Activated B cell treated with CpG ODN at 0.5 μM for 24 hours (primary cell): Measurements from ENCODE around the gene ROR2. TPM values are rescaled to one million over a fixed set of nuclear protein-coding genes. Genes with fewer than 3 reads are reported as not detected.

Experiments used
- ATAC-seq: fragments of 200-7000 bp; cut with Tn5 transposase; one replicate; pipeline ENCODE4 v1.10.0; 2021; ENCODE audit warnings: low read depth, mild to moderate bottlenecking, moderate library complexity
- CTCF ChIA-PET: fragments of 350-600 bp; sonication (Branson Sonifier 250); formaldehyde crosslinking; loops from one replicate; lab custom pipeline; 2021; ENCODE audit warnings: antibody characterized with exemption; lab: Charles Lee
- POLR2A ChIA-PET: fragments of 350-600 bp; sonication (Branson Sonifier 250); formaldehyde crosslinking; loops from one replicate; lab custom pipeline; 2021; ENCODE audit warnings: antibody characterized with exemption; lab: Charles Lee
- DNase-seq: peaks from one replicate; pipeline ENCODE4 v3.0.0; 2022
- H3K27ac Mint-ChIP-seq: one replicate; pipeline ENCODE4 v1.8.0; 2020; ENCODE audit warnings: mixed read lengths
- H3K27me3 Mint-ChIP-seq: one replicate; pipeline ENCODE4 v1.8.0; 2021; ENCODE audit warnings: mixed read lengths
- H3K36me3 Mint-ChIP-seq: one replicate; pipeline ENCODE4 v1.8.0; 2021; ENCODE audit warnings: low read depth, mixed read lengths
- H3K4me1 Mint-ChIP-seq: one replicate; pipeline ENCODE4 v1.8.0; 2021; ENCODE audit warnings: mixed read lengths
- H3K4me3 Mint-ChIP-seq: one replicate; pipeline ENCODE4 v1.8.0; 2020; ENCODE audit warnings: mild to moderate bottlenecking, mixed read lengths
- H3K9me3 Mint-ChIP-seq: one replicate; pipeline ENCODE4 v1.8.0; 2020; ENCODE audit warnings: mixed read lengths
- intact Hi-C: fragments of 100-400 bp; cut with micrococcal nuclease; formaldehyde crosslinking; loops from one replicate; pipeline ENCODE4 v1.15.1; 2024
- total RNA-seq: library from RNA; stranded (reverse); gene quantifications from 2 replicates; pipeline ENCODE4 v1.2.3, GENCODE V29; 2022
- TF ChIP-seq, protein P1 (sequence below): fragments of 200-600 bp; IDR thresholded peaks from one replicate; pipeline ENCODE4 v1.8.0; 2022; ENCODE audit warnings: antibody characterized with exemption, mild to moderate bottlenecking

ROR2 gene
- total RNA-seq, 1 donor from 2014 or later, result not detected

DNA sequence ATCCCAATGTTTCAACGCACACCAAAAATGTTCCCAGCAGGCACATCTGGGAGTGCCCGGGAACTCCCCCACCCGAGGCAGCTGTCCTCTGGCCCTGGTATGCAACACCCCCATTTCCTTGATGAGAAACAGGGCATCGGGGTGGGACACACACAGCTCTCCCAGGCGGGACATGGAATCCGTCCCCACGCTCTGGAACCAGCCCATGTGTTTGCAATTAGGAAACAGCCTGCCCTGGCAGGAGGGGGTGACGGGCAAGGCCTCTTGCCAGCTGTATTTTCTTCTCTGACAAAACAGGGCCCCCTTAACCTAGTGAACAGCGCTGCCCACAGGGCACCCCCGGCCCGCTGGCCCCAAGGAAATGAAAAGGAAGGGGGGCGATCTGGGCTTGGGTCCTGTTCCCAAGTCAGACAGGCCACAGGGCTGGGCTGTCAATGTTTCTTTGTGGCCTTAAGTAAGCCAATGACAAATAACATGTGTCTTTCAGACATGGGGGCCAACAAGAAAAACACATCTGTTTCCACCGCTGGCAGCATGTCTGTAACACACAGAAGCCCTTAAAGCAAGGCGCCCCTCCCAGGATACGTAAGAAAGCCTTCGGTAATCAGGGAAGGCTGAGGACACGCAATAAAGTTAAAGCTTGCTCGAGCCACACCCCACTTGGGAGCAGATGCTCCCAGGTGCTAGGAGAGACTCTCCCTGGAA lies 125.3 kb downstream of the ROR2 start:
- Mint-ChIP-seq H3K27me3 (peaks cover 7% of the 10 kb centered on the region), H3K9me3 (no peaks in the 10 kb centered on the region), H3K36me3 (no peaks in the 10 kb centered on the region), H3K27ac (no peak overlapping the region), H3K4me3 (no peak overlapping the region), H3K4me1 (no peaks in the 10 kb centered on the region)
- ChIA-PET CTCF (no interaction called here), POLR2A (no interaction called here)
- no peak for DNase-seq
- no peak for ATAC-seq
- intact Hi-C loops, result no loop called here
- TF ChIP-seq, protein P1, sequence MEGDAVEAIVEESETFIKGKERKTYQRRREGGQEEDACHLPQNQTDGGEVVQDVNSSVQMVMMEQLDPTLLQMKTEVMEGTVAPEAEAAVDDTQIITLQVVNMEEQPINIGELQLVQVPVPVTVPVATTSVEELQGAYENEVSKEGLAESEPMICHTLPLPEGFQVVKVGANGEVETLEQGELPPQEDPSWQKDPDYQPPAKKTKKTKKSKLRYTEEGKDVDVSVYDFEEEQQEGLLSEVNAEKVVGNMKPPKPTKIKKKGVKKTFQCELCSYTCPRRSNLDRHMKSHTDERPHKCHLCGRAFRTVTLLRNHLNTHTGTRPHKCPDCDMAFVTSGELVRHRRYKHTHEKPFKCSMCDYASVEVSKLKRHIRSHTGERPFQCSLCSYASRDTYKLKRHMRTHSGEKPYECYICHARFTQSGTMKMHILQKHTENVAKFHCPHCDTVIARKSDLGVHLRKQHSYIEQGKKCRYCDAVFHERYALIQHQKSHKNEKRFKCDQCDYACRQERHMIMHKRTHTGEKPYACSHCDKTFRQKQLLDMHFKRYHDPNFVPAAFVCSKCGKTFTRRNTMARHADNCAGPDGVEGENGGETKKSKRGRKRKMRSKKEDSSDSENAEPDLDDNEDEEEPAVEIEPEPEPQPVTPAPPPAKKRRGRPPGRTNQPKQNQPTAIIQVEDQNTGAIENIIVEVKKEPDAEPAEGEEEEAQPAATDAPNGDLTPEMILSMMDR, result no peak

DNA sequence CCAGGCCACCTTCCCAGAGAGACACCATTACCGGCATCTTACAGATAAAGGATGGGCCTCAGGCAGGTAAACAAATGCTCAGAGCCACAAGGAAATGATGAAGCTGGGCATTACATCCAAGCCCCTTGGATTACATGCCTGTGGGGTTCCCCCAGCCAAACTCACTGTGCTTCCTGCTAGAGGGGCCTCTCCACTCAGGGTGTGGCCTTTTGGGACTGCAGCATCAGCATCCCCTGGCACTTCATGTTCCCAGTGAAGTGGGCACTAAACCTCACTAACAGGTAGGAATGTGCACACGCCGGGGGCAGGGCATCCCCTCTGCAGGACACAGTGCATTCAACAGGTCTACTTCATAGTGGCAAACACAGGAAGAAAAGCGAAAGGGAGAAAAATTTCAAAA lies 125.9 kb downstream of the ROR2 start:
- Mint-ChIP-seq H3K36me3 (no peaks in the 10 kb centered on the region), H3K4me3 (no peak overlapping the region), H3K9me3 (no peaks in the 10 kb centered on the region), H3K4me1 (no peaks in the 10 kb centered on the region), H3K27ac (no peak overlapping the region), H3K27me3 (peaks cover 7% of the 10 kb centered on the region)
- no peak for DNase-seq
- ATAC-seq, result no peak
- TF ChIP-seq, protein P1, result no peak
- intact Hi-C loops, result no loop called here
- POLR2A ChIA-PET, result no interaction called here
- CTCF ChIA-PET, result no interaction called here

DNA sequence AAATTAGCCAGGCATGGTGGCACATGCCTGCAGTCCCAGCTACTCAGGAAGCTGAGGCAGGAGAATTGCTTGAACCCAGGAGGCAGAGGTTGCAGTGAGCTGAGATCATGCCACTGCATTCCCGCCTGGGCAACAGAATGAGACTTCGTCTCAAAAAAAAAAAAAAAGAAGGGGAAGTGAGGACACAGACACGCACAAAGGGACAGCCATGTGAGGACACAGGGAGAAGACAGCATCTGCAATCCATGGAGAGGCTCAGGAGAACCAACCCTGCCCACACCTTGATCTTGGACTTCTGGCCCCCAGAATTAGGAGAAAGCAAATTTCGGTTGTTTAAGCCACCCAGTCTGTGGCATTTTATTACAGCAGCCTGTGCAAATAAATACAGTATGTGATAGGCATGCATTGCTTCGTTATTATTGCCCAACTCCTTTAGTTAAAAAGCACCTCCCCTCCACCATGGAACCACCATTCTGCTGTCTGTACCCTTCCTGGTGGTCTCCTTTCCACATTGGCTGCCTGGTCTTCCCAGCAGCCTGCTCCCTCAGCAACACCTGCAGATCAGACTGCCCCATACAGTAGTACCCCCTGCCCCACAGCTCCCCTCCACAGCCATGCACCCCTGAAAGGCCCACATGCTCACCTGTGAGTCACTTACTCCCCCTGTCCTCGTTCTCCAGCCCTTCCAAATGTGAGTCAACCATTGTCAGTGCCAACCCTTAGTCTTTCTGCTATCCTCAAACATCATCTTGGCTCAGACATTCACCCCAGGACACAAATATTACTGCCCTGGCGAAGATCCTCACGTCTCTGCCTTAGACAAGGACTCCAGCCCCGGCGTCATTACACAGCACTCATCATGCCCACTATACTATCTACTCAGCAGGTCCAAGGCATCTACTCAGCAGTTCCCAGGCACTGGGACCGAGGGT lies 128.8 kb downstream of the ROR2 start:
- H3K36me3 Mint-ChIP-seq, result no peaks in the 10 kb centered on the region
- ATAC-seq, result no peak
- H3K4me3 Mint-ChIP-seq, result no peak overlapping the region
- CTCF ChIA-PET, result no interaction called here
- no peaks in the 10 kb centered on the region for H3K9me3 Mint-ChIP-seq
- H3K27ac Mint-ChIP-seq, result no peak overlapping the region
- H3K27me3 Mint-ChIP-seq, result peaks cover 7% of the 10 kb centered on the region
- intact Hi-C loops, result no loop called here
- DNase-seq, result no peak
- TF ChIP-seq, protein P1, result no peak
- POLR2A ChIA-PET, result no interaction called here
- H3K4me1 Mint-ChIP-seq, result no peaks in the 10 kb centered on the region

DNA sequence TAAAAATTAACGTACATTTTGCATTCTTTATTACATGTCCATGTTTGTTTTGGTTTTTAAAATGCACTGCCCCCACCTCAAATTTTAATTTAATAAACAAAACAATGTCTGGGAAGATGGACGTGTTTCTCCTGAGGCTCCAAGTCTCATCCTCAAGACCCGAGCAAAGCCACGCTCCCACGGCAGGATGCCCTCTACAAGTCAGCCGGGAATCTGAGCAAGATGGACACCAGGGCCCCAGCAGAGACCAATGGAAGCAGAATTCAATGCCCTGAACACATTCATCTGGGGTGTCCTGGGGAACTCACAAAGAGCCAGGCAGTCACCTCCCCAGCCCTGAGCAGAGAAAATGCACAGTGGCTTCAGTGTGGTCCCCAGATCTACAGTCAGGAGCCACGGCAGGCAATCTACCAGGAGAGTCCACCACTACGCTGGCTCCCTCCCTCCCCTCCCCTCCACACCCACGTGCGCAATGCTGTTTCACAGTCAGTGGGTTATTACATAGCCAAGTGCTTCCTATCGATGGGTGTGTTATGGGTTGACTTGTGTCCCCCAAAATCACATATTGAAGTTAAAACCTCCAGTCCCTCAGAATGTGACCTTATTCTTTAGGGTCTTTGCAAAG lies 129.8 kb downstream of the ROR2 start:
- ATAC-seq, result no peak
- H3K27ac Mint-ChIP-seq, result no peak overlapping the region
- intact Hi-C loops, result no loop called here
- H3K4me3 Mint-ChIP-seq, result no peak overlapping the region
- TF ChIP-seq, protein P1, result no peak
- H3K4me1 Mint-ChIP-seq, result no peaks in the 10 kb centered on the region
- peaks cover 7% of the 10 kb centered on the region for H3K27me3 Mint-ChIP-seq
- DNase-seq, result no peak
- POLR2A ChIA-PET, result no interaction called here
- H3K9me3 Mint-ChIP-seq, result no peaks in the 10 kb centered on the region
- CTCF ChIA-PET, result no interaction called here
- no peaks in the 10 kb centered on the region for H3K36me3 Mint-ChIP-seq
